Endothelial cell of umbilical vein (primary cell): ENCODE measurements around the gene SPOCD1. TPM values are rescaled to one million over a fixed set of nuclear protein-coding genes. Genes with fewer than 3 reads are reported as not detected.

Experiments
- BruUV-seq: library from RNA; stranded (reverse); fragments of 400-500 nt; replicated peaks from 2 replicates; lab custom pipeline; 2021; lab: Mats Ljungman, UMichigan
- CTCF ChIA-PET: fragments of 300-600, 350-600 bp; sonication (Branson Sonifier 250); formaldehyde crosslinking; loops from one replicate; lab custom pipeline; 2021; ENCODE audit warnings: antibody characterized with exemption, inconsistent platforms; lab: Charles Lee
- POLR2A ChIA-PET: fragments of 300-600, 350-600 bp; sonication (Branson Sonifier 250); formaldehyde crosslinking; loops from one replicate; lab custom pipeline; 2021; ENCODE audit warnings: antibody characterized with exemption, inconsistent platforms; lab: Charles Lee
- DNase-seq: peaks from one replicate; pipeline ENCODE4 v3.0.0-alpha.2; 2011; ENCODE audit warnings: low read depth, low spot score
- FAIRE-seq: peaks from 2 replicates; lab custom pipeline; 2011; peaks lifted over from hg19 to GRCh38; lab: Jason Lieb, UNC
- H2AFZ ChIP-seq: 2 replicates; pipeline ENCODE4 v1.6.0; 2012; ENCODE audit warnings: low read depth, low read length, control low read depth, inconsistent platforms
- H3K27ac ChIP-seq: 2 replicates; pipeline ENCODE4 v1.5.1; 2011; ENCODE audit warnings: low read depth, mild to moderate bottlenecking, control low read depth, low read length, moderate library complexity; ENCODE audit not compliant: insufficient read depth
- H3K27me3 ChIP-seq, 2 experiments: 2 replicates each; pipeline versions ENCODE4 v1.6.0 to v1.6.1; 2011; ENCODE audit warnings: low read length in 2 of 2, mixed read lengths in 1 of 2; ENCODE audit not compliant: control insufficient read depth in 2 of 2, insufficient read depth in 2 of 2
- H3K36me3 ChIP-seq, 2 experiments: 2 replicates in 1 of 2; 3 replicates in 1 of 2; pipeline ENCODE4 v1.5.1; 2011; ENCODE audit warnings: low read length in 2 of 2, mild to moderate bottlenecking in 1 of 2, moderate library complexity in 1 of 2; ENCODE audit not compliant: control insufficient read depth in 2 of 2, insufficient read depth in 2 of 2; ENCODE audit errors: extremely low read depth in 1 of 2
- H3K4me1 ChIP-seq: 3 replicates; pipeline ENCODE4 v1.5.1; 2011; ENCODE audit warnings: mild to moderate bottlenecking, low read length; ENCODE audit not compliant: control insufficient read depth, insufficient read depth; ENCODE audit errors: extremely low read depth
- H3K4me2 ChIP-seq: 2 replicates; pipeline ENCODE4 v1.6.1; 2011; ENCODE audit warnings: low read length, control low read depth, mixed read lengths; ENCODE audit not compliant: insufficient read depth
- H3K4me3 ChIP-seq, 3 experiments: fragments of 200-600 bp in 1 of 3; sonication (generic), shearing (Covaris generic) in 1 of 3; replicated peaks in 1 of 3; 2 replicates each; pipeline ENCODE4 v1.5.1; 2011 to 2016; ENCODE audit warnings: control low read depth in 3 of 3, low read length in 3 of 3, mild to moderate bottlenecking in 2 of 3, inconsistent platforms in 1 of 3, low read depth in 1 of 3, moderate library complexity in 1 of 3; ENCODE audit not compliant: insufficient read depth in 1 of 3
- H3K79me2 ChIP-seq: 2 replicates; pipeline ENCODE4 v1.6.0; 2012; ENCODE audit warnings: low read length, inconsistent platforms; ENCODE audit not compliant: control insufficient read depth, insufficient read depth
- H3K9ac ChIP-seq: replicated peaks from 2 replicates; pipeline ENCODE3; 2011; ENCODE audit warnings: low read length, control low read depth; ENCODE audit not compliant: insufficient read depth; ENCODE audit errors: extremely low read depth
- H3K9me1 ChIP-seq: replicated peaks from 3 replicates; pipeline ENCODE4 v1.6.0; 2011; ENCODE audit warnings: mild to moderate bottlenecking, low read length; ENCODE audit not compliant: control insufficient read depth, insufficient read depth; ENCODE audit errors: extremely low read depth
- H3K9me3 ChIP-seq: replicated peaks from 2 replicates; pipeline ENCODE4 v1.5.1; 2012; ENCODE audit warnings: low read length, inconsistent platforms; ENCODE audit not compliant: control insufficient read depth, insufficient read depth
- H4K20me1 ChIP-seq: replicated peaks from 2 replicates; pipeline ENCODE3; 2011; ENCODE audit warnings: mild to moderate bottlenecking, low read length; ENCODE audit not compliant: control insufficient read depth, insufficient read depth; ENCODE audit errors: extremely low read depth
- CTCF ChIP-seq, 2 donors: IDR thresholded peaks; 1 replicate in 1 of 2; 2 replicates in 1 of 2; pipeline ENCODE4 v1.5.1; 2011; ENCODE audit warnings: low read length in 2 of 2, mild to moderate bottlenecking in 2 of 2, moderate library complexity in 2 of 2, control low read depth in 1 of 2, inconsistent platforms in 1 of 2, low read depth in 1 of 2; ENCODE audit not compliant: insufficient read depth in 1 of 2; ENCODE audit errors: extremely low read depth in 1 of 2
- GATA2 ChIP-seq: IDR thresholded peaks from 2 replicates; pipeline ENCODE4 v1.7.0; 2011; ENCODE audit warnings: low read depth, mild to moderate bottlenecking, moderate library complexity, mixed read lengths, low read length; ENCODE audit not compliant: insufficient read length, insufficient read depth
- JUN ChIP-seq: IDR thresholded peaks from 2 replicates; pipeline ENCODE4 v1.6.1; 2011; ENCODE audit warnings: borderline replicate concordance, low read depth; ENCODE audit not compliant: insufficient read length, insufficient read depth
- MYC ChIP-seq: IDR thresholded peaks from one replicate; pipeline ENCODE4 v1.6.1; 2011; ENCODE audit warnings: mild to moderate bottlenecking, low read depth, low read length
- POLR2AphosphoS5 ChIP-seq: IDR thresholded peaks from 2 replicates; pipeline ENCODE4 v1.6.1; 2012; ENCODE audit warnings: low read depth, mild to moderate bottlenecking, control low read depth, low read length, moderate library complexity; ENCODE audit not compliant: insufficient read depth
- dilution Hi-C: fragments of 300-500 bp; cut with MboI; formaldehyde crosslinking; loops from one replicate; pipeline ENCODE4 v1.15.0; 2019; ENCODE audit warnings: low sequenced_read_pairs; ENCODE audit not compliant: extremely low pct_ligation_motif_present
- intact Hi-C: fragments of 100-400 bp; cut with micrococcal nuclease; formaldehyde crosslinking; loops from one replicate; pipeline ENCODE4 v1.10.0; 2022
- polyA plus RNA-seq, 4 experiments: library from polyadenylated mRNA; depleted of rRNA in 3 of 4; stranded (reverse) in 3 of 4; unstranded in 1 of 4; fragments of >200 nt; gene quantifications; 2 replicates each; pipeline versions ENCODE4 v1.2.1 to v1.2.3, GENCODE V29; 2011 to 2012; ENCODE audit warnings: missing spikeins in 1 of 4
- total RNA-seq: library from RNA; stranded (reverse); gene quantifications from 2 replicates; pipeline ENCODE4 v1.2.3, GENCODE V29; 2021
- TF ChIP-seq, protein P1 (sequence below): IDR thresholded peaks from 2 replicates; pipeline ENCODE4 v1.6.1; 2011; ENCODE audit not compliant: insufficient read depth, insufficient read length

SPOCD1 gene
- total and polyA plus RNA-seq, 2 donors (not counting 3 experiments of a cell fraction or from before 2014, with no cell fraction given): 0.27 to 33.0 TPM

DNA sequence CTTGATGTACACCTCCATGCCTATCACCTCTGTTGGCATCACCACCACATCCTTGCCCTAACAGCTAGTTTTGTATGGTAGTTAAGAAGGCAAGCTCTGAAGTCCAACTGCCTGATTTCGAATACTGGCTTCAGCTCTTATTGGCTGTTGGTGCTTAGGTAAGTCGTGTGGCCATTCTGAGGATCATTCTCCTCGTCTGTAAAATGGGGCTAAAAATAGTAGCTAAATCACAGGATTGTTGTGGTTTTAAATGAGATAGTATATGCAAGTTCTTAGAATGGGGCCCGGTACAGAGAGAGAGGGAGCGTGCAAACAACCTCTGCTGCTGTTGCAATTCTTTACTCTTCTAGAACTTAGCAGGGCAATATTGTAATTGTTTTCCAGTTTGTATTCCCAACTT, 20.8 kb upstream of the SPOCD1 start:
- no peak for FAIRE-seq
- Histone ChIP-seq H4K20me1 (no peaks in the 10 kb centered on the region), H3K4me3 (no peak overlapping the region), H3K79me2 (no peaks in the 10 kb centered on the region), H3K27ac (no peak overlapping the region), H3K9me1 (no peaks in the 10 kb centered on the region), H2AFZ (no peak overlapping the region), H3K27me3 (peaks cover 7 to 10% of the 10 kb centered on the region in 2 experiments), H3K9ac (no peak overlapping the region), H3K4me2 (no peak overlapping the region), H3K36me3 (no peaks in the 10 kb centered on the region), H3K9me3 (no peaks in the 10 kb centered on the region), H3K4me1 (no peaks in the 10 kb centered on the region)
- intact Hi-C loops (no loop called here), dilution Hi-C loops (no loop called here)
- no peak for DNase-seq
- TF ChIP-seq MYC: no peak
- TF ChIP-seq POLR2AphosphoS5: no peak
- no peak for TF ChIP-seq CTCF (IDR thresholded peaks at IDR 0.05; ENCODE audit: extremely low read depth in 1 of 2, insufficient read depth in 1 of 2, low read depth in 1 of 2, low read length in 2 of 2)
- TF ChIP-seq, protein P1, sequence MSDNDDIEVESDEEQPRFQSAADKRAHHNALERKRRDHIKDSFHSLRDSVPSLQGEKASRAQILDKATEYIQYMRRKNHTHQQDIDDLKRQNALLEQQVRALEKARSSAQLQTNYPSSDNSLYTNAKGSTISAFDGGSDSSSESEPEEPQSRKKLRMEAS: no peak
- ChIA-PET CTCF (interaction anchor here (1.2 to 3.7 kb wide), 5 partner anchors 19 to 127 kb away, joined by 3 to 16 read pairs (median 3); partner anchors contain the start of gene SPOCD1), POLR2A (no interaction called here)
- no TSS peak for BruUV-seq

- Histone ChIP-seq H3K36me3 (no peaks in the 10 kb centered on the region), H3K4me1 (no peaks in the 10 kb centered on the region), H3K27me3 (peaks cover 7 to 10% of the 10 kb centered on the region in 2 experiments), H3K9ac (no peak overlapping the region), H2AFZ (no peak overlapping the region), H3K9me1 (no peaks in the 10 kb centered on the region), H3K4me3 (no peak overlapping the region), H3K79me2 (no peaks in the 10 kb centered on the region), H3K9me3 (no peaks in the 10 kb centered on the region), H3K27ac (no peak overlapping the region), H3K4me2 (no peak overlapping the region), H4K20me1 (no peaks in the 10 kb centered on the region)
- DNase-seq: no peak
- ChIA-PET POLR2A (no interaction called here), CTCF (interaction anchor here (0.9 to 3.7 kb wide), 4 partner anchors 18 to 228 kb away, joined by 3 to 16 read pairs (median 4); no protein-coding TSS in a partner anchor)
- TF ChIP-seq JUN: no peak
- TF ChIP-seq GATA2: no peak
- no peak for TF ChIP-seq CTCF (IDR thresholded peaks at IDR 0.05; ENCODE audit: extremely low read depth in 1 of 2, insufficient read depth in 1 of 2, low read depth in 1 of 2, low read length in 2 of 2)
- TF ChIP-seq, protein P1: no peak
- no peak for FAIRE-seq
- dilution Hi-C loops (no loop called here), intact Hi-C loops (no loop called here)
- no TSS peak for BruUV-seq
Measured at GRCh38 chr1:31835415-31835814, 19.6 kb upstream of the SPOCD1 start.
